GM23338 (cell line): ENCODE data around the gene PTAR1. TPM values are rescaled to one million over a fixed set of nuclear protein-coding genes. Genes with fewer than 3 reads are reported as not detected.

ENCODE experiments used
- ATAC-seq: fragments of 200-7000 bp; cut with Tn5 transposase; 3 replicates; pipeline ENCODE4 v1.9.1; 2020
- DNase-seq: peaks from one replicate; pipeline ENCODE4 v3.0.0-alpha.2; 2015; ENCODE audit warnings: low spot score
- H2AFZ ChIP-seq: fragments of 200-600 bp; sonication (generic); 2 replicates; pipeline ENCODE4 v1.8.0; 2016; ENCODE audit warnings: antibody characterized with exemption, mild to moderate bottlenecking, moderate library complexity
- H3F3A ChIP-seq: fragments of 200-600 bp; sonication (generic); replicated peaks from 2 replicates; pipeline ENCODE4 v1.8.0; 2017; ENCODE audit warnings: antibody characterized with exemption, mixed run types, low read depth
- H3K27ac ChIP-seq: fragments of 200-600 bp; sonication (generic); 2 replicates; pipeline ENCODE4 v1.6.1; 2016; ENCODE audit warnings: low read depth
- H3K27me3 ChIP-seq: fragments of 200-600 bp; sonication (generic); 2 replicates; pipeline ENCODE4 v1.8.0; 2016; ENCODE audit warnings: mild to moderate bottlenecking, mixed run types, moderate library complexity; ENCODE audit not compliant: insufficient read depth
- H3K36me3 ChIP-seq: fragments of 200-600 bp; sonication (generic); 2 replicates; pipeline ENCODE4 v1.8.0; 2016; ENCODE audit warnings: mild to moderate bottlenecking; ENCODE audit not compliant: insufficient read depth
- H3K4me1 ChIP-seq: fragments of 200-600 bp; sonication (generic); 2 replicates; pipeline ENCODE4 v1.8.0; 2016; ENCODE audit warnings: mild to moderate bottlenecking, moderate library complexity; ENCODE audit not compliant: insufficient read depth
- H3K4me2 ChIP-seq: fragments of 200-600 bp; sonication (generic); 2 replicates; pipeline ENCODE4 v1.7.1; 2017; ENCODE audit warnings: mixed run types
- H3K4me3 ChIP-seq: fragments of 200-600 bp; sonication (generic); 2 replicates; pipeline ENCODE4 v1.6.1; 2016; ENCODE audit warnings: mixed run types
- H3K79me2 ChIP-seq: fragments of 200-600 bp; sonication (generic); replicated peaks from 2 replicates; pipeline ENCODE4 v1.8.0; 2017; ENCODE audit warnings: mild to moderate bottlenecking; ENCODE audit not compliant: insufficient read depth
- H3K9me2 ChIP-seq: fragments of 200-600 bp; sonication (generic); 2 replicates; pipeline ENCODE4 v1.8.0; 2017; ENCODE audit not compliant: insufficient read depth
- H4K20me1 ChIP-seq: fragments of 200-600 bp; sonication (generic); replicated peaks from 2 replicates; pipeline ENCODE4 v1.8.0; 2017; ENCODE audit warnings: mild to moderate bottlenecking; ENCODE audit not compliant: insufficient read depth
- H3K27ac Mint-ChIP-seq: 2 replicates; pipeline ENCODE4 v1.8.0; 2020; ENCODE audit warnings: inconsistent platforms, mild to moderate bottlenecking, moderate library complexity, mixed read lengths
- H3K27me3 Mint-ChIP-seq: 3 replicates; pipeline ENCODE4 v1.8.0; 2022; ENCODE audit warnings: low read depth, mild to moderate bottlenecking, moderate library complexity, mixed read lengths, inconsistent platforms; ENCODE audit not compliant: insufficient read depth, poor library complexity
- H3K36me3 Mint-ChIP-seq: 3 replicates; pipeline ENCODE4 v1.8.0; 2021; ENCODE audit warnings: low read depth, mild to moderate bottlenecking, inconsistent platforms, moderate library complexity, mixed read lengths
- H3K4me1 Mint-ChIP-seq: 3 replicates; pipeline ENCODE4 v1.8.0; 2020; ENCODE audit warnings: mild to moderate bottlenecking, inconsistent platforms, mixed read lengths
- H3K4me3 Mint-ChIP-seq: 3 replicates; pipeline ENCODE4 v1.8.0; 2021; ENCODE audit warnings: moderate library complexity, mild to moderate bottlenecking, inconsistent platforms, mixed read lengths
- H3K9me3 Mint-ChIP-seq: 3 replicates; pipeline ENCODE4 v1.8.0; 2020; ENCODE audit warnings: moderate library complexity, mild to moderate bottlenecking, inconsistent platforms, mixed read lengths
- CREB1 ChIP-seq: fragments of 250-450 bp; sonication (Bioruptor Pico); IDR thresholded peaks from 2 replicates; pipeline ENCODE4 v1.5.0; 2020; ENCODE audit warnings: low read depth, mild to moderate bottlenecking, moderate library complexity
- EZH2phosphoT487 ChIP-seq: fragments of 200-600 bp; sonication (generic); IDR thresholded peaks from one replicate; pipeline ENCODE4 v1.8.1; 2018; ENCODE audit warnings: antibody characterized with exemption; ENCODE audit not compliant: unreplicated experiment
- POLR2AphosphoS5 ChIP-seq: IDR thresholded peaks from 2 replicates; pipeline ENCODE4 v1.6.1; 2016; ENCODE audit warnings: antibody characterized with exemption, low read depth
- ZNF114 ChIP-seq: fragments of 250-450 bp; sonication (Bioruptor Pico); IDR thresholded peaks from 2 replicates; pipeline ENCODE4 v1.5.0; 2020; ENCODE audit warnings: mild to moderate bottlenecking, moderate library complexity
- ZNF462 ChIP-seq: fragments of 250-450 bp; sonication (Bioruptor Pico); IDR thresholded peaks from 2 replicates; pipeline ENCODE4 v1.5.0; 2020; ENCODE audit warnings: mild to moderate bottlenecking, moderate library complexity
- polyA plus RNA-seq: library from polyadenylated mRNA; unstranded; fragments of >200 nt; fragmentation: Nextera tagmentation; extraction: Ambion mirVana; gene quantifications from 2 replicates; pipeline ENCODE4 v1.2.1, GENCODE V29; 2016
- total RNA-seq: library from RNA; depleted of rRNA; stranded (reverse); fragments of >200 nt; shearing (Covaris generic); gene quantifications from 2 replicates; pipeline ENCODE4 v1.2.3, GENCODE V29; 2014
- TF ChIP-seq, protein P1 (sequence below): IDR thresholded peaks from one replicate; pipeline ENCODE4 v1.6.1; 2018; ENCODE audit warnings: antibody characterized with exemption; ENCODE audit not compliant: unreplicated experiment

The PTAR1 gene
- total and polyA plus RNA-seq, 2 experiments from 2014 or later, result 35.2 to 219 TPM

GRCh38 chr9:69683927-69684326, 75.9 kb downstream of the PTAR1 start:
- H3K4me3 Mint-ChIP-seq, result no peak overlapping the region
- no peaks in the 10 kb centered on the region for H3K36me3 ChIP-seq
- TF ChIP-seq ZNF114 (CRISPR knock-in tag) (no peak), POLR2AphosphoS5 (no peak), ZNF462 (CRISPR knock-in tag) (no peak), EZH2phosphoT487 (no peak), CREB1 (no peak)
- TF ChIP-seq, protein P1, sequence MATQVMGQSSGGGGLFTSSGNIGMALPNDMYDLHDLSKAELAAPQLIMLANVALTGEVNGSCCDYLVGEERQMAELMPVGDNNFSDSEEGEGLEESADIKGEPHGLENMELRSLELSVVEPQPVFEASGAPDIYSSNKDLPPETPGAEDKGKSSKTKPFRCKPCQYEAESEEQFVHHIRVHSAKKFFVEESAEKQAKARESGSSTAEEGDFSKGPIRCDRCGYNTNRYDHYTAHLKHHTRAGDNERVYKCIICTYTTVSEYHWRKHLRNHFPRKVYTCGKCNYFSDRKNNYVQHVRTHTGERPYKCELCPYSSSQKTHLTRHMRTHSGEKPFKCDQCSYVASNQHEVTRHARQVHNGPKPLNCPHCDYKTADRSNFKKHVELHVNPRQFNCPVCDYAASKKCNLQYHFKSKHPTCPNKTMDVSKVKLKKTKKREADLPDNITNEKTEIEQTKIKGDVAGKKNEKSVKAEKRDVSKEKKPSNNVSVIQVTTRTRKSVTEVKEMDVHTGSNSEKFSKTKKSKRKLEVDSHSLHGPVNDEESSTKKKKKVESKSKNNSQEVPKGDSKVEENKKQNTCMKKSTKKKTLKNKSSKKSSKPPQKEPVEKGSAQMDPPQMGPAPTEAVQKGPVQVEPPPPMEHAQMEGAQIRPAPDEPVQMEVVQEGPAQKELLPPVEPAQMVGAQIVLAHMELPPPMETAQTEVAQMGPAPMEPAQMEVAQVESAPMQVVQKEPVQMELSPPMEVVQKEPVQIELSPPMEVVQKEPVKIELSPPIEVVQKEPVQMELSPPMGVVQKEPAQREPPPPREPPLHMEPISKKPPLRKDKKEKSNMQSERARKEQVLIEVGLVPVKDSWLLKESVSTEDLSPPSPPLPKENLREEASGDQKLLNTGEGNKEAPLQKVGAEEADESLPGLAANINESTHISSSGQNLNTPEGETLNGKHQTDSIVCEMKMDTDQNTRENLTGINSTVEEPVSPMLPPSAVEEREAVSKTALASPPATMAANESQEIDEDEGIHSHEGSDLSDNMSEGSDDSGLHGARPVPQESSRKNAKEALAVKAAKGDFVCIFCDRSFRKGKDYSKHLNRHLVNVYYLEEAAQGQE, result no peak
- no peaks in the 10 kb centered on the region for H3F3A ChIP-seq
- H3K36me3 Mint-ChIP-seq, result no peaks in the 10 kb centered on the region
- no peaks in the 10 kb centered on the region for H4K20me1 ChIP-seq
- H2AFZ ChIP-seq, result no peak overlapping the region; the same call in 1 of the 2 replicates
- ATAC-seq, result no peak
- H3K27ac ChIP-seq, result no peak overlapping the region
- no peaks in the 10 kb centered on the region for H3K27me3 Mint-ChIP-seq
- no peaks in the 10 kb centered on the region for H3K4me1 ChIP-seq
- H3K4me2 ChIP-seq, result no peak overlapping the region
- H3K9me2 ChIP-seq, result no peaks in the 10 kb centered on the region
- no peaks in the 10 kb centered on the region for H3K4me1 Mint-ChIP-seq
- H3K4me3 ChIP-seq, result no peak overlapping the region
- no peak overlapping the region for H3K27ac Mint-ChIP-seq
- H3K9me3 Mint-ChIP-seq, result no peaks in the 10 kb centered on the region; the same call in 2 of the 3 replicates
- no peaks in the 10 kb centered on the region for H3K27me3 ChIP-seq
- DNase-seq, result no peak
- H3K79me2 ChIP-seq, result no peaks in the 10 kb centered on the region
